Ishikawa (cell line): ENCODE data around the gene ARFGAP1.
A peak's percentile ranks its signal among the peaks of the same experiment; 100 is the strongest.

Experiments used
- EP300 ChIP-seq: IDR thresholded peaks from 2 replicates; pipeline ENCODE4 v1.6.1; 2012; ENCODE audit warnings: borderline replicate concordance
- TEAD4 ChIP-seq: IDR thresholded peaks from 2 replicates; pipeline ENCODE4 v1.6.1; 2012

- TF ChIP-seq TEAD4 (peak; percentile 51), EP300 (no peak)
Observed at GRCh38 chr20:63268671-63269439, 3.8 kb upstream of the ARFGAP1 start.
